HEK293T (cell line): ENCODE data around the gene NT5DC1.

Experiments
- CTBP1 ChIP-seq: fragments of 450-650 bp; IDR thresholded peaks from 2 replicates; pipeline ENCODE4 v1.6.1; 2016; ENCODE audit warnings: borderline replicate concordance
- ELF4 ChIP-seq: fragments of 450-650 bp; IDR thresholded peaks from 2 replicates; pipeline ENCODE4 v1.6.1; 2017; ENCODE audit warnings: antibody characterized with exemption
- FOXA1 ChIP-seq: fragments of 450-650 bp; IDR thresholded peaks from 2 replicates; pipeline ENCODE4 v1.6.1; 2016; ENCODE audit warnings: mild to moderate bottlenecking
- FOXM1 ChIP-seq: fragments of 450-650 bp; IDR thresholded peaks from 2 replicates; pipeline ENCODE4 v1.6.1; 2017; ENCODE audit warnings: mild to moderate bottlenecking, borderline replicate concordance
- LEF1 ChIP-seq: fragments of 450-650 bp; IDR thresholded peaks from 2 replicates; pipeline ENCODE4 v1.6.1; 2017; ENCODE audit warnings: mild to moderate bottlenecking, borderline replicate concordance
- SUZ12 ChIP-seq: fragments of 450-650 bp; IDR thresholded peaks from 2 replicates; pipeline ENCODE4 v1.6.1; 2016; ENCODE audit warnings: mild to moderate bottlenecking
- TARDBP ChIP-seq: fragments of 450-650 bp; IDR thresholded peaks from 2 replicates; pipeline ENCODE4 v1.6.1; 2016
- ZNF384 ChIP-seq: fragments of 450-650 bp; IDR thresholded peaks from 2 replicates; pipeline ENCODE4 v1.6.1; 2016
- TF ChIP-seq, protein P1 (sequence below): fragments of 450-650 bp; IDR thresholded peaks from 2 replicates; pipeline ENCODE4 v1.6.1; 2016

DNA sequence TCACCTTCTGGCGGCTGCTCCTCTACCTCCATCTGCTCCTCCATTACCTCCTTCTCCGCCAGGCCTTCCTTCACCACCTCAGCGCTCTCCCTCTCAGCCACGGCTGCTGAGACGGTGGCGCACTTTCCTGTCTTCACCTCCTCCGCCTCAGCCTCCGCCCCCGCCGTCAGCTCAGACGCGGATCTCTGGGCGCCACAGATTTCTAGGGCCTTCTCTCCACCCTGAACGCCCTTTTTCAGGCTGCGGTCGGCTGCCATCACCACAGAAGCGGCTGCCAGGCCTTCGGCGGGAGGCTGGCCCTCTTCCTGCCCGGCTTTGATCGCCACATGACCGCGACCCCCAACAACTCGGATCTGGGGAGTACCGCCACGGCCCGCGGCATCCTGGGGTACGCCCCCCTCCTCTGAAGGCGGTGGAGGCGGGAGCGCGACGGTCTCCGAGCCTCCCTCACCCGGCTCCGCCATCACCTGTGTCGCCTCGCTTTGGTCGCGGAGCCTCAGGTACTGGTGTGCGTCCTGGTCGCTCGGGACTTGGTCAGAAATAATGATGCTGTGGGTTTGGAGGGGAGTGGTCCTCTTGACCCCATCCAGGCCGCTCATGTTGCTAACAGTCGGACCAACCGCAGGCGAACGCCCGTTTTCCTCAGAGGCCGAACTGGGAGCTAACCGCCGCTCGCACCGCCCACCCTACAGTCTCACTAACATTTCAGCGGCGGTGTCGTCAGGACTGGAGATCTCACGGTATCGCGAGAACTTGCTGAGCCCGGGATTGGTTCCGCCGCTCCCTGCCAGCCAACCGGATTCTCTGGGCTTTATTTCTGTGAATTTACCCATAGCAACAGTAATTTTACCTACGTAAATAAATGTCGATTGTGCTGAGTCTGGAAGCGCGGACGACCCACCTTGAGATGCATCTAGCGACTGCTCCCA lies 178.8 kb downstream of the NT5DC1 start, which contains the start of gene TSPYL1:
- TF ChIP-seq FOXM1 (no peak), ELF4 (no peak; the same call in 1 of the 2 replicates), LEF1 (no peak), FOXA1 (no peak), TARDBP (no peak), ZNF384 (no peak), SUZ12 (no peak), CTBP1 (peak; percentile 15; the same call in 1 of the 2 replicates)
- TF ChIP-seq, protein P1, sequence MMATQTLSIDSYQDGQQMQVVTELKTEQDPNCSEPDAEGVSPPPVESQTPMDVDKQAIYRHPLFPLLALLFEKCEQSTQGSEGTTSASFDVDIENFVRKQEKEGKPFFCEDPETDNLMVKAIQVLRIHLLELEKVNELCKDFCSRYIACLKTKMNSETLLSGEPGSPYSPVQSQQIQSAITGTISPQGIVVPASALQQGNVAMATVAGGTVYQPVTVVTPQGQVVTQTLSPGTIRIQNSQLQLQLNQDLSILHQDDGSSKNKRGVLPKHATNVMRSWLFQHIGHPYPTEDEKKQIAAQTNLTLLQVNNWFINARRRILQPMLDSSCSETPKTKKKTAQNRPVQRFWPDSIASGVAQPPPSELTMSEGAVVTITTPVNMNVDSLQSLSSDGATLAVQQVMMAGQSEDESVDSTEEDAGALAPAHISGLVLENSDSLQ = no peak
